ENCODE results near the gene SPRED3. TPM values are rescaled to one million over a fixed set of nuclear protein-coding genes. Genes with fewer than 3 reads are reported as not detected.

The SPRED3 gene, protein sequence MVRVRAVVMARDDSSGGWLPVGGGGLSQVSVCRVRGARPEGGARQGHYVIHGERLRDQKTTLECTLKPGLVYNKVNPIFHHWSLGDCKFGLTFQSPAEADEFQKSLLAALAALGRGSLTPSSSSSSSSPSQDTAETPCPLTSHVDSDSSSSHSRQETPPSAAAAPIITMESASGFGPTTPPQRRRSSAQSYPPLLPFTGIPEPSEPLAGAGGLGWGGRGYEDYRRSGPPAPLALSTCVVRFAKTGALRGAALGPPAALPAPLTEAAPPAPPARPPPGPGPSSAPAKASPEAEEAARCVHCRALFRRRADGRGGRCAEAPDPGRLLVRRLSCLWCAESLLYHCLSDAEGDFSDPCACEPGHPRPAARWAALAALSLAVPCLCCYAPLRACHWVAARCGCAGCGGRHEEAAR
- total RNA-seq: 2.2 and 2.6 TPM in 2 replicates

DNA sequence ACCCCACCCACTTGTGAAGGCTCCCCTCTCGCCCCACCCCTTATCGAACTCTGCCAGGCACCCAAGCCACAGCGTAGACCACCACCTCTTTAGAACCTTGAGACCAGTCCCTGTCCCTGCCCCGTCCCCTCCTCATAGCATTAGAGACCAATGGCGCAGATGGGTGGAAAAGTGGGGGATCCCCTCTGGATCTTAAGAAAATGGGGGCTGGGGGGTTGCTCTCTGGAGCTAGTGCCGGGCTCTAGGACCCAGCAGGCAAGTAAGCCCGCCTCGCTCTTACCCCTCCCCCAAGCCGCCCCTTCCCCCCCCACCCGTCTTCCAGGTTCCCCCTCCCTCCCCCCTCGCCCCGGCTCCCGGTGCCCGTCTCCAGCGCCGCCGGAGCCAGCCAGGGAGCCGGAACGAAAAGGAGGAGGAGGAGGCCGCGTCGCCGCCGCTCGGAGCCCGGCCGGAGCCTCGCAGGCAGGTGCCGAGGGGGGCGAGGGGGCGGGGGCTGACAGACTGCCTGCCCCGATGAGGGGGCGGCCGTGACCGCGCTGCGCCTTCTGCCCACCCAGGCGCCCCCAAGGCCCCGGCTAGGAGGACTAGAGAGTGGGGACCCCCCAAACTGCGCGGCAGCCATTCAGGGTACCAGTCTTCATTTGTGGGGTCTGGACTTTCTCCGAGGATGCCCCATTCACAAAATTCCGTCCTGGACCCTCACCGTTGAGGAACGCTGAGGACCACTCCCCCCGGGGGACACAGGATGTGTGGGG lies at the start of gene SPRED3:
SPRED3 (plus strand) TSS at position 349 of the 752 bp plus-strand sequence. CDS start 1,606 bp downstream, outside the sequence.

DNA sequence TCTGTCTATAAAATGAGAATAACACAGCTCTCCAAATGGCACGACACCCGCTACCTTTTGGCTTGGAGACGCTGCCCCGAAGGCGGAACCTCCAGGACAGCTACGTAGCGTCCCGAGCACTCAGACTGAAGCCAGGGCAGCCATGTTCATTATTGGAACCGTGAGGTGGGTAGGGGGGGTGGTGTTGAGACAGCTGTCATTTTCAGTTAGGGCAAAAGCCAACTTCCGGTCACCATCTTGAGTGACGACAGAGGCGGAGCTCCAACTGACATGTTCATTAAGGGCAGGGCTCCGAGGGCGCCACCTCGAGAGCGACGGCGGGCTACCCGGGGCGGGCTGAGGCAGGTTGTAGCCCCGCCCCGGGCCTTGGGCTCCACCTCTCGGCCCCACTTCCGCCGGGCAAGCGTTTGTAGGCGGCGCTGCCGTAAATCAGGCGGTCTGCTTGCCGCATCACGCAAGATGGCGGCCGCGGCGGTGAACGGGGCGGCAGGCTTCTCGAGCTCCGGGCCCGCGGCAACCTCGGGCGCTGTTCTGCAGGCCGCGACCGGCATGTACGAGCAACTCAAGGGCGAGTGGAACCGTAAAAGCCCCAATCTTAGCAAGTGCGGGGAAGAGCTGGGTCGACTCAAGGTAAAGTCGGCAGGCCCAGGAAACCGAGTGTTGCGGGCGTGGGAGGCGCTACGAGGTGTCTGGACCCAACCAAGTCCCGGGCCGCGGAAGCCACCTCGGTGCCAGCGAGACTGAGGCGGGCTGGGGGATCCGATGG lies 14.0 kb upstream of the SPRED3 start, which contains the start of gene PSMD8:
PSMD8 (plus strand) TSS at position 240 of the 766 bp plus-strand sequence; CDS start at position 271, 31 bp downstream.

DNA sequence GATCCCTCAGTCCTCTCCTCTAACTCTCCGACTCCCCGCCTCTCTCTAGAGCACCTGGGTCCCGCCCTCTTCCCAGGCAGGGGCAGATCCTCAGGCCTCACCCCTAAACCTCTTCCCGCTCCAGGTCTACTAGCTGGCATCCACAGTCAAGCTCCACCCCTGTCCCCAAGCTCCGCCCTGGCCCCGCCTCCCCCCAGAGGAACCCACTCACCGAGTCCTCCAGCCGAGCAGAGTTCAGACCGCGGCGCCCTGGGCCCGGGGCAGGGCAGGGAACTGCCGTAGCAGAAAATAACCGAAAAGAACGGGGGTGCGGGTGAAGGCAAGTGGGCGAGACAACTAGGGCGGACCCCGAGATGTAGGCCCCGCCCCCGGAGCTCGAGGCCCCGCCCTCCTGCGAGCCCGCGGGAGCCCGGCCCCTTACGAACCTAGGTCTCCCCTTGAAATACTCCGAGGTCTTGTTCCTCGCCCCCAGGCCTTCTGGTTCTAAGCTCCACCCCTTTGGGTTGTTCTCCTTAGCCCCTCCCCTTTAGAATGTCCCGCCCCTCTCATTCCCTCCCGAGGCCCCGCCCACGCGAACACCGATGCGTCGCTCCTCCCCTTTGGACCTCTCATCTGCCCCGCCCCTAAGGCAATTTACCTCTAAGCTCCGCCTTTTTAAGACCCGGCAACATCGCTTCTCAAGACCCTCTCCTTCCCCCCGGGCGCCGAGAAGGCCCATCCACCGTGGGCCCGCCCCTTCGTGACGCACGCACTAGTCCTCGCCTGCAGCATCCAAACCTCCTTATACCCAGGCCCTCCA lies 748 bp upstream of the SPRED3 start, which contains the start of gene GGN:
GGN (minus strand) TSS at position 485 of the 799 bp plus-strand sequence. CDS start 773 bp downstream, outside the sequence.

DNA sequence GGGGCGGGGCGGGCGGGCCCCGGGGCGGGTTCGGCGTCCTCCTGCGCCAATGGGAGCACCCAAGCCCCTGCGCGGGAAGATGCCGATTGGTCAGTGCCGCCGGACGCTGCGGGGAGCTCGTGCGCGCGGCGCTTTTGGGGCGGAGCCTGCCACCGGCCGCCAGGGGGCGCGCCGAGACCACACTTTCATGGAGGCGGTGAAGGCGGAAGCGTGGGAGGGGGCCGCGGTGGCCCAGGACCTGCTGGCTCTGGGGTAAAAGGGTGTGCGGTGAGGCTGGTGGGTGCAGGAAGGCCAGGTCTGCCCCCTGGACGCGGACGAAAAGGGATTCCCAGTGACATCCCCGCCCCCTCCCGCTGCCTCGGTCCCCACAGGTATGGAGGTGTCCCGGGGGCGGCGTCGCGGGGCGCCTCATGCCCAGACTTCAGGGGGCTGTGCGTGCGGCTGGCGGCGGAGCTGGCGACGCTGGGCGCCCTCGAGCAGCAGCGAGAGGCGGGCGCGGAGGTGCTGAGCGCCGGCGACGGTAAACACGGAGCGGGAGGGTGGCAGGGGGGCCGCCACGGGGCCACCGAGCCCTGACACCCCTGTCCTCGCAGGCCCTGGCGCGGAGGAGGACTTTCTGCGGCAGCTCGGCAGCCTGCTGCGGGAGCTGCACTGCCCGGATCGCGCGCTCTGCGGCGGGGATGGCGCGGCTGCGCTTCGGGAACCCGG lies 14.6 kb downstream of the SPRED3 start, which contains the start of gene FAM98C:
FAM98C (plus strand) TSS at position 127 of the 708 bp plus-strand sequence; CDS start at position 188, 61 bp downstream.

DNA sequence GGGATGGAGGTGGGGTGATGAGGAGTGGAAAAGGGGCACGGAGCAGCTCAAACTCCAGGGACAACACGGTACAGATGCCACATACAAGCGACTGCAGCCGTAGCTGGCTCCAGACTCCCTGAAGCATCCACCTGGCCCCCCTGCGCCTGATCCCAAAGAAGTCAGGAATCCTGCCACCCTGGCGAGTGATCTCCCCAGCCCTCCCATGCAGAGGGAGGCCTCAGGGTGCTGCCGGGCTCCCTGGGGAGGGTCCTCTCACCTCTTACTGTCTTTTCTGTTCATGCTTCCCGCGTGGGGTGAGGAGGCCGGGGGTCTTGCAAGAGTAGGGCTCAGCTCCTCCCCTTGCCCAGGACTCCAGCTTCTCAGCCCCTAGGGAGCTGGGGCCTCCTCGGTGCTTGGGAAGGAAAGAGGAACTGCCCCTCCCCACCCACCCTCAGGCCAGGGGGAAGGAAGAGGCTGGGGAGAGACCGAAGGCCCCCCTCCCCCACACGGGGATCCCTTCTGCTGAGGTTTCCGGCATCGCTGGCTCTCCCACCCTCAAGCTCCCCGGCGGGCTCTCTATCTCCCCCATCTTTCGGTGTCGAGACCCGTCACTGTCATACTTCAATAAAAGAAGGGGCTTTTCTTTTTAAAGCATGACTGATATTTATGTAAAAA lies 37.4 kb downstream of the SPRED3 start, which contains the start of gene RASGRP4:
RASGRP4 (minus strand) TSS at position 410 of the 657 bp plus-strand sequence; CDS start at position 282, 128 bp downstream.

DNA sequence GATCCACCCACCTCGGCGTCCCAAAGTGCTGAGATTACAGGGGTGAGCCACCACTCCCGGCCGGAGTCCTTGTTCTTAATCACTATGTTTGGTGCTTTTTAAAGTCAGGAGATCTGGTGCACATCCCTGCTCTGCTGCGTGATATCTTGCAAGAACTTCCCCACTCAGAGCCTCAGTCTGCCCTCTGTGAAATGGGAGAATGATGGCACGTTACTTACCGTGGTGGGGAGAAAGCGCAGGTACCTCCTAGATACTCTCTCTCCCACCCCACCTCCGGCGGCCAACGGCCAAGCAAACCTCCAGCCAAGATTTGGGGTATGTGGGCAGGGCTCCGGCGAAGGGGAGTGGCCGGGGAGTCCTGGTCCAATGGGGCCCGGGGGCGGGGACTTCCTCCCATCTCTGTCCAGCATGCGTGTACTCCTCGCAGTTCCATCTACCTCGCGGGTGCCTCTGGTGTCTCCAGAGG lies 44.8 kb downstream of the SPRED3 start, which contains the start of gene RYR1:
RYR1 (plus strand) TSS at position 424 of the 466 bp plus-strand sequence. CDS start 139 bp downstream, outside the sequence.

Other genes with a start within 250 kb of the SPRED3 start
- 0.86 and 1.4 TPM in 2 replicates for gene DPF1, start 164.5 kb upstream of the SPRED3 start, total RNA-seq
- gene PPP1R14A, start 132.3 kb upstream of the SPRED3 start, total RNA-seq: not detected in 2 replicates
- gene SPINT2, start 124.1 kb upstream of the SPRED3 start, total RNA-seq: 25.9 and 29.1 TPM in 2 replicates
- 1.6 TPM in 1 of 2 replicates, not detected in the other for gene C19orf33, start 84.4 kb upstream of the SPRED3 start, total RNA-seq
- gene YIF1B, start 72.8 kb upstream of the SPRED3 start, total RNA-seq: 58.6 and 81.8 TPM in 2 replicates
- gene KCNK6, start 68.9 kb upstream of the SPRED3 start, total RNA-seq: 6.3 and 13.5 TPM in 2 replicates
- 0.78 and 1.3 TPM in 2 replicates for gene CATSPERG, start 52.9 kb upstream of the SPRED3 start, total RNA-seq
- gene PSMD8, start 14.1 kb upstream of the SPRED3 start, total RNA-seq: 201 and 242 TPM in 2 replicates
- 0.39 and 0.54 TPM in 2 replicates for gene GGN, start 663 bp upstream of the SPRED3 start, total RNA-seq
- gene FAM98C, start 14.4 kb downstream of the SPRED3 start, total RNA-seq: 10.7 and 10.9 TPM in 2 replicates
- gene RASGRP4, start 37.5 kb downstream of the SPRED3 start, total RNA-seq: not detected in 2 replicates
- gene RYR1, start 45.0 kb downstream of the SPRED3 start, total RNA-seq: 0.39 and 0.65 TPM in 2 replicates
- gene MAP4K1, start 229.3 kb downstream of the SPRED3 start, total RNA-seq: 0.86 TPM in 1 of 2 replicates, not detected in the other
- gene EIF3K, start 230.5 kb downstream of the SPRED3 start, total RNA-seq: 297 and 356 TPM in 2 replicates

Measured in articular chondrocyte of knee joint (primary cell).